HUES6 (cell line): ENCODE results near the gene C20orf144.
"Not testable (repeated sequence)": the region's sequence is repeated elsewhere in the genome, so short reads cannot be mapped to it uniquely, and the experiment has no call there.

Experiments
- H3K27ac ChIP-seq: 2 replicates; pipeline ENCODE4 v1.7.0; 2013; ENCODE audit warnings: low read depth, mild to moderate bottlenecking, low read length, inconsistent platforms
- H3K27me3 ChIP-seq: 2 replicates; pipeline ENCODE4 v1.6.1; 2013; ENCODE audit warnings: low read length; ENCODE audit not compliant: control insufficient read depth, insufficient read depth
- H3K36me3 ChIP-seq: 2 replicates; pipeline ENCODE4 v1.6.1; 2013; ENCODE audit warnings: low read length; ENCODE audit not compliant: control insufficient read depth, insufficient read depth
- H3K4me1 ChIP-seq: 2 replicates; pipeline ENCODE4 v1.6.1; 2013; ENCODE audit warnings: low read length; ENCODE audit not compliant: control insufficient read depth, insufficient read depth
- H3K4me3 ChIP-seq: 2 replicates; pipeline ENCODE4 v1.5.1; 2013; ENCODE audit warnings: low read depth, low read length
- H3K9ac ChIP-seq: one replicate; pipeline ENCODE4 v1.6.1; 2013; ENCODE audit warnings: mild to moderate bottlenecking, low read length
- H3K9me3 ChIP-seq: 2 replicates; pipeline ENCODE4 v1.6.1; 2013; ENCODE audit warnings: low read depth, low read length; ENCODE audit not compliant: control insufficient read depth, insufficient read depth

Gene C20orf144

GRCh38 chr20:33636776-33637175 lies 25.4 kb upstream of the C20orf144 start:
- no peak overlapping the region for H3K4me3 ChIP-seq
- no peaks in the 10 kb centered on the region for H3K9me3 ChIP-seq
- no peaks in the 10 kb centered on the region for H3K4me1 ChIP-seq
- no peaks in the 10 kb centered on the region for H3K27me3 ChIP-seq
- H3K36me3 ChIP-seq = peaks cover 45% of the 10 kb centered on the region
- H3K27ac ChIP-seq = no peak overlapping the region
- no peak overlapping the region for H3K9ac ChIP-seq

DNA sequence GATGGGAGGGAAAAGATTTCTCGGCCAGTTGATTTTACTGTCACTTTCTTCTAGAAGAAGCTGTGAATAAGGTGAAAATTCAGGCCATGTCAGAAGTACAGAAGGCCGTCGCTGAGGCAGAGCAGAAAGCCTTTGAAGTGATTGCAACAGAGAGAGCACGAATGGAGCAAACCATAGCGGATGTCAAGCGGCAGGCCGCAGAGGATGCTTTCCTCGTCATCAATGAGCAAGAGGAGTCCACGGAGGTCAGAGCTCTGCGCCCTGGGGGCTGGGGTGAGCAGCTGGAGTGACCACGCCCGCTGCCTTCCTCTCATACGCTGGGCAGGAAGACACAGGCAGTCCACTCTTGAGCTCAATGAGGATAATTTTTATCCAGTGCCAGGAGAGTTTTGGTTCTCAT lies 21.8 kb upstream of the C20orf144 start:
- Histone ChIP-seq H3K27ac (no peak overlapping the region), H3K36me3 (peaks cover 59% of the 10 kb centered on the region), H3K4me1 (no peaks in the 10 kb centered on the region), H3K9me3 (no peaks in the 10 kb centered on the region), H3K4me3 (no peak overlapping the region), H3K9ac (no peak overlapping the region), H3K27me3 (no peaks in the 10 kb centered on the region)

DNA sequence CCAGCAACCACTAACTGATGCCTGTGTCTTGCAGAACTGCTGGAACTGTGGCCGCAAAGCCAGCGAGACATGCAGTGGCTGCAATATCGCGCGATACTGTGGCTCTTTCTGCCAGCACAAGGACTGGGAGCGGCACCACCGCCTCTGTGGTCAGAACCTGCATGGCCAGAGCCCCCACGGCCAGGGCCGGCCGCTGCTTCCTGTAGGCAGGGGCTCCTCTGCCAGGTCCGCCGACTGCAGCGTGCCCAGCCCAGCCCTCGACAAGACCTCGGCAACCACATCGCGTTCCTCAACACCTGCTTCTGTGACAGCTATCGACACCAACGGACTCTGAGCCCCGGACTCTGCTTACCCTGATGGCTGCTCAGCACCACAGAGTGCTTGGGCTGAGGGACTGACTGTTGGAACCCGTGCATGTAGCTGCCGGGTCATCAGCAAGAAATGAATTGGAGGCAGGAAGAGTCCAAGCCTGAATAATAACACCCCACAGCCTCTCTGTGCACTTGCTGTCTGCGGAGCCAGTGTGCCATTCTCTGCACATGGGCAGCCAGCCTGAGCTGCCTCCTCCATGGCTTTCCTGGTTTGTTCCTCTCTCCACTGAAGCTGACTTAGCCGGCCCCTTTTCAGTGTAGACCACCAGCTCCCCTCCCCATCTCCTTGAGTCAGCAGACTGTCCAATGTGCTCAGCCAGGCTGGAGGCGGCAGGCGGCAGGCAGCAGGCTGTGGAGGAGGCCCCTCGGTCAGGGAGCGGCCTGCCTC lies 17.6 kb upstream of the C20orf144 start:
- no peaks in the 10 kb centered on the region for H3K4me1 ChIP-seq
- H3K27me3 ChIP-seq = no peaks in the 10 kb centered on the region
- H3K27ac ChIP-seq = no peak overlapping the region
- peaks cover 48% of the 10 kb centered on the region for H3K36me3 ChIP-seq
- no peak overlapping the region for H3K9ac ChIP-seq
- H3K9me3 ChIP-seq = no peaks in the 10 kb centered on the region
- no peak overlapping the region for H3K4me3 ChIP-seq

- H3K27ac ChIP-seq = no peak overlapping the region
- peaks cover 44% of the 10 kb centered on the region for H3K36me3 ChIP-seq
- H3K9me3 ChIP-seq = no peaks in the 10 kb centered on the region
- H3K9ac ChIP-seq = no peak overlapping the region
- H3K4me3 ChIP-seq = no peak overlapping the region
- H3K4me1 ChIP-seq = no peaks in the 10 kb centered on the region
- H3K27me3 ChIP-seq = no peaks in the 10 kb centered on the region
These were observed 17.1 kb upstream of the C20orf144 start for GRCh38 chr20:33645072-33645358.

- Histone ChIP-seq H3K27ac (no peak overlapping the region), H3K36me3 (peaks cover 40% of the 10 kb centered on the region), H3K27me3 (no peaks in the 10 kb centered on the region), H3K4me1 (no peaks in the 10 kb centered on the region), H3K4me3 (no peak overlapping the region), H3K9ac (no peak overlapping the region), H3K9me3 (no peaks in the 10 kb centered on the region)
These were observed 16.7 kb upstream of the C20orf144 start for GRCh38 chr20:33645396-33645795.

- Histone ChIP-seq H3K27me3 (no peaks in the 10 kb centered on the region), H3K4me3 (no peak overlapping the region), H3K9me3 (no peaks in the 10 kb centered on the region), H3K27ac (no peak overlapping the region), H3K4me1 (no peaks in the 10 kb centered on the region), H3K9ac (no peak overlapping the region), H3K36me3 (peaks cover 35% of the 10 kb centered on the region)
These were observed 15.9 kb upstream of the C20orf144 start for GRCh38 chr20:33646191-33646590.

GRCh38 chr20:33646959-33647602 lies 15.0 kb upstream of the C20orf144 start:
- not testable (repeated sequence) for H3K27me3 ChIP-seq, H3K4me1 ChIP-seq, H3K4me3 ChIP-seq, H3K9ac ChIP-seq, H3K27ac ChIP-seq, H3K9me3 ChIP-seq
- H3K36me3 ChIP-seq = peaks cover 30% of the 10 kb centered on the region

DNA sequence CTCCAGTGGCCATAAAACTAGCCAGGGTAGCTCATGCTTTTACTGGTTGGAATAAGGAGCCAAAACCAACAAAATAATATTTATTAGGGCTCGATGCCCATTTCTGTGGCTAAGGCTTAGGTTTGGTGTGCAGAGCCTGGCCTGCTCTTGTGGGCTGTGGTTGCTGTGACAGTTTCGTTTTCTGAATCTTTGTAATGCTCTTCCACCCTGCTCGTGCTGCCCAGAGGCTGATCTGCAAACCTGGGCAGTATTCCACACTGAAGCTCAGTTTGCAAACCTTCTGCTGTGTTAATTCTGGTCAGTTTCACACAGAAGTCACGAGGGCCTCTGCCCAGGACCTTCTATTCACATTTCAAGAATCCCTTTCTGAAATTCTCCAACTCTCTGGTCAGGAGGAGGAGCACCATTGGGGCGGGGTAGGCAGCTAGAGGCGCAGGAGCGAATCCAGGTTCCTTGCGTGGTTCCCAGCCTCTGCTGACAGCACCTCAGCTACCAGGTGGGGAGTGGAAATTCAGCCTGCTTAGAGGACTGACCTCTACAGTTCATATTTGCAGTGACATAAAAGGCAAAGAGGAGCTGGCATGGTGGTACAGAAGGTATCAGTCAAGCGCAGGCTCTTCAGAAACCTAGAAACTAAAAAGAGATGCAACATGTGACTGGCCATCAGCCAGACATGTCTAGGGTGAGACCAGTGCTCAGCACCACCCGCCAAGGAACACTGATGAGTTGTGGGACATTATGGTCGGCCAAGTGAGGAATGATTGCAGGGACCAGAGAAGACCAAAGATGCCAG lies 14.3 kb upstream of the C20orf144 start:
- no peak overlapping the region for H3K27ac ChIP-seq
- H3K9me3 ChIP-seq = no peaks in the 10 kb centered on the region
- peaks cover 29% of the 10 kb centered on the region for H3K36me3 ChIP-seq
- no peak overlapping the region for H3K9ac ChIP-seq
- H3K27me3 ChIP-seq = no peaks in the 10 kb centered on the region
- H3K4me1 ChIP-seq = no peaks in the 10 kb centered on the region
- no peak overlapping the region for H3K4me3 ChIP-seq

GRCh38 chr20:33648396-33649004 lies 13.6 kb upstream of the C20orf144 start:
- H3K4me3 ChIP-seq = no peak overlapping the region
- H3K9me3 ChIP-seq = no peaks in the 10 kb centered on the region
- no peak overlapping the region for H3K27ac ChIP-seq
- H3K27me3 ChIP-seq = no peaks in the 10 kb centered on the region
- peaks cover 5% of the 10 kb centered on the region for H3K4me1 ChIP-seq
- no peak overlapping the region for H3K9ac ChIP-seq
- peaks cover 25% of the 10 kb centered on the region for H3K36me3 ChIP-seq

GRCh38 chr20:33649201-33649681 lies 12.9 kb upstream of the C20orf144 start:
- no peak overlapping the region for H3K27ac ChIP-seq
- no peak overlapping the region for H3K4me3 ChIP-seq
- H3K4me1 ChIP-seq = peaks cover 11% of the 10 kb centered on the region
- peaks cover 20% of the 10 kb centered on the region for H3K36me3 ChIP-seq
- no peak overlapping the region for H3K9ac ChIP-seq
- no peaks in the 10 kb centered on the region for H3K27me3 ChIP-seq
- H3K9me3 ChIP-seq = no peaks in the 10 kb centered on the region
